GM19238 (cell line): Measurements from ENCODE around the gene VSNL1.

Source experiments
- DNase-seq: peaks from one replicate; pipeline ENCODE4 v3.0.0; 2011; ENCODE audit warnings: low spot score; ENCODE audit not compliant: insufficient read length

The VSNL1 gene

GRCh38 chr2:17689010-17689409 is 148.5 kb downstream of the VSNL1 start:
- no peak for DNase-seq

- no peak for DNase-seq
Measured at GRCh38 chr2:17690776-17691175, 150.3 kb downstream of the VSNL1 start.
